NOMO-1 treated with dmso at 0.1 percent for 144 hours (cell line): ENCODE measurements around the gene TRIM17.

ENCODE experiments used
- DNase-seq: peaks from one replicate; lab custom pipeline; 2025; ENCODE audit not compliant: unreplicated experiment; lab: John Stamatoyannopoulos, UW

The TRIM17 gene

GRCh38 chr1:228417483-228418203 lies 982 bp upstream of the TRIM17 start:
- DNase-seq = no peak

DNA sequence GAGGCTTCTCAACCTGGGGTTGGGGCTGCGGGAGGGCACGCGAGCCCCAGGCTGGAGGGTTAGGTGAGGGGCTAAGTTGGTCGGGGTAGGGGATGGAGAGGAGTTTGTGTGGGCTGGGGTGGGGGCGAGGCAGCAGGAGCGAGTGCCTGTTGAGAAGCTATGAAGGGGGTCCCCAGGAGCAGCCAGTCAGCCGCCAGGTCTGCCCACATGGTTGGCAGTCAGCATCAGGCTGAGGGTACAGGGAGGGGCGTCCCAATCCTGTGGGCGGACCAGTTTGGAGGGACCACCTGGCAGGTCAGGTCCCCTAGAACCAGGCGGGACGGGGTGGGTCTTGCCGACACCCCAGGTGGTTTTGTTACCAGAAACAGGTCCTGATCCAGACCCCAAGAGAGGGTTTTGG lies 400 bp upstream of the TRIM17 start:
- DNase-seq = no peak

- DNase-seq = no peak
These were observed 826 bp downstream of the TRIM17 start for GRCh38 chr1:228415853-228416216.

GRCh38 chr1:228415221-228415620 lies 1.4 kb downstream of the TRIM17 start:
- DNase-seq = no peak

GRCh38 chr1:228414511-228415211 lies 2.0 kb downstream of the TRIM17 start:
- no peak for DNase-seq

DNA sequence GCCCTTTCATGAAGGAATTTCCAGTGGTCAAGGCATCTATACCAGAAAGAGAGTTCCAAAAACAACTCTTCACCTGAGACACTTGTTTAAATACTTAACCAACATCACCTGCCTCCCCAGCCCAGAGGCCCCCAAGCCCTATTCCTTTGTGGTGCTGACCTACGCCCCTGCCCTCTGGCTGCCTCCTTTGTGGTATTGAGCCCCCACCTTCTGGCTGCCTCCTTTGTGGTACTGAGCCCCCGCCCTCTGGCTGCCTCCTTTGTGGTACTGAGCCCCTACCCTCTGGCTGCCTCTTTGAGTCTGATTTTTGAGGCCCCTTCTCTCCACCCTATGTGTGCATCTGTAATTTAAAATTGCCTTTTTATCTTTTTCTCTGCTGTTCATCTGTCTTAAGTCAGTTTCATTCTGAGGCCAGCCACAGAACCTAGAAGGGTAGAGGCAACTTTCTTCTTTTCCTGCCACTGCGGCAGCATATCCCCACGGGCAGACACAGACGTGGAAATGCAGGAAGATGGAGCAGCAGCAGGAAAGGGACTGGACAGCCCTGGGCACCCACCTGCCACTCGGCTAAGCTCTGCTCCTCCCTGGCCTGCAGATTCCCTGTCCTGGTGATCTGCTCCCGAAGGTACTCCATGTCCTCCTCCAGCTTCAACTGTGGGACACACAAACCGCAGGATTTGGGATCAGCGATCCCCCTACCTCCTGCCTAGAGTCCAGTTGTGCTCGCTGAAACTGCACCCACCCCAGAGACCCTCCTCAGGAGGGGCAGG lies 3.2 kb downstream of the TRIM17 start:
- no peak for DNase-seq

- DNase-seq = no peak
These were observed 4.9 kb downstream of the TRIM17 start for GRCh38 chr1:228411548-228412430.

GRCh38 chr1:228411121-228411520 lies 5.5 kb downstream of the TRIM17 start:
- no peak for DNase-seq

- no peak for DNase-seq
These were observed 6.0 kb downstream of the TRIM17 start for GRCh38 chr1:228410671-228411070.

DNA sequence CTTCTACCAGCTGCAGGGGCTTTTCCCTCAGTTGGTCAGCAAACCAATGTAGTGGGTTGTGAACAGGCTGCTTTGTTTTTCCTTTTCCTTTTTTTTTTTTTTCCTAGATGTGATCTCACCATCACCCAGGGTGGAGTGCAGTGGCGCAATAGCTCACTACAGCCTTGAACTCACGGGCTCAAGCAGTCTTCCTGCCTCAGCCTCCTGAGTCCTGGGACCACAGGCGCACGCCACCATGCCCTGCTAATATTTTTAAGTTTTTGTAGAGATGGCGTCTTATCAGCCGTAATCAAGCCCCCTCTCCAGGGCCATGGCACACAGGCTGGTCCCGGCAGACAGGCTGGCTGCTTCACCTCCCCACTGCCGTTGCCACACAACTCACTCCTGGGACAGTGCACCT lies 6.6 kb downstream of the TRIM17 start:
- DNase-seq = no peak

- DNase-seq = no peak
These were observed 7.5 kb downstream of the TRIM17 start for GRCh38 chr1:228408869-228409805.

- no peak for DNase-seq
These were observed 8.4 kb downstream of the TRIM17 start for GRCh38 chr1:228408041-228408868.

DNA sequence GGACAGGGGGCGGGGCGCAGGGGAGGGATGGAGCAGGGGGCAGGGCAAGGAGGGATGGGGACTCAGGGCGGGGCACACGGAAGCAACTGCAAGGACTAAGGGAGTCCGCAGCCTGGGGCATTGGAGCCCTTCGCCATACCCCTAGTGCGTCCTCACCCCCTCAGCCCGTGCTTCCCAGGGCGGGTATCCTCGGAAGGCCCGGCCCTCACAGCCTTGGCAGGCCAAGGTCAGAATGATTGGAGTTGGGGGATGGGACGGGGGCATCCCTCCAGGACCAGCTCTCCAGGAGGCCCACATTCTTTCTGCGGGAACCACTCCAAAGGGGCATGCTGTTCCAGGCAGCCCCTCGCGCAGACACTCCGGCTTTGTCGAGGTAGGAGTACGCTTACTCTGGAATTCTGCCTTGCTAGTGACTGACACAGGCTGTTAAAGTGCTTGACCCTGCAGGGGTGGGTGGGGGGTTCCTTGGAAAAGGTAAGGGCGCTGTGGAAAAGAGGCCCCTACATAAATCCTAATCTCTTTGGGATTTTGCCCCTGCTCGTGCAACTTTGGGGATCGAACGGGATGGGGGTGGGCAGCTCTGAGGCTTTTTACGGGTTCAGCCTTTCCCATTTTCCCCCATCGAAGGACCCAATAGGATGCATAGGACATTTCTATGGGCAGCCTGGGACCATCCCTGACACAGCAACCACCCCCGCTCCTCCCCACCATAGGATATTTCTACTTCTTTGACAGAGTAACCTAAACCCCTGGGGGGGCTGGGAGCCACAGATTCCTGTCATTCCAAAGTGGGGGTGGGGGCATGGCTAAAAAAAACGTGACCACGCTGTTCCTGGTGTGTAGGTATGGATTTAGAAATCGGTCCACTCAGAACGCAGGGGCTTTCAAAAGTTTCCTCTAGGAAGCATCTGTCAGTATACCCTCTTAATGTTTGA lies 9.3 kb downstream of the TRIM17 start:
- DNase-seq = no peak

GRCh38 chr1:228405979-228406228 lies 10.8 kb downstream of the TRIM17 start:
- no peak for DNase-seq

- DNase-seq = no peak
These were observed 11.3 kb downstream of the TRIM17 start for GRCh38 chr1:228405200-228405978.

GRCh38 chr1:228404107-228404720 lies 12.4 kb downstream of the TRIM17 start:
- no peak for DNase-seq

- DNase-seq = no peak
These were observed 13.4 kb downstream of the TRIM17 start for GRCh38 chr1:228403231-228403631.
